GM19455 (cell line): ENCODE data around the gene ADGRG6.
"Not testable (repeated sequence)": the region's sequence is repeated elsewhere in the genome, so short reads cannot be mapped to it uniquely, and the experiment has no call there.

Experiments
- ATAC-seq: cut with Tn5 transposase; IDR thresholded peaks from one replicate; pipeline ENCODE4 v1.9.1; 2021; ENCODE audit not compliant: unreplicated experiment

The ADGRG6 gene

GRCh38 chr6:142301651-142302391, at the start of gene ADGRG6:
ADGRG6 (plus strand) TSS chr6:142302007; CDS start chr6:142302330, 323 bp downstream.
- peak; percentile 79 for ATAC-seq

- no peak for ATAC-seq
Observed at GRCh38 chr6:142254513-142254912, 47.3 kb upstream of the ADGRG6 start.

DNA sequence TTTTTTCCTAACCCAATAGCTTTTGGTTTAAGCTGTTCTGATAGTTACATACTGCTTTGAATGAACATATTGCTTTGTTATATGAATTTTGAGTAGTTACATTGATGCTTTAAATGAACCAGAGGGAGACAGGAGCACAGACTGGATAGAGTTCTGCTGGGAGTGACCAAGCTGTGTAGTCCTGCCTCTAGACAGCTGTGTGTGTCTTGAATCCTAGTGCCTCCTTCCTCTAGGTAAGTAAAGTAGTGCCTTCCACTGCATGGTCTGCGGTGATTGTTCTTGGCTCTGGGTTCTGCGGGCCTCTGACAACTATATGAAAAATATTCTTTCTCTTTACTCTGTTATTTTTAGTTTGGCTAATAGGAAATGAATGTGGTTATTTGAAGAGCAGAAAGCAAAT, 46.0 kb upstream of the ADGRG6 start:
- no peak for ATAC-seq

GRCh38 chr6:142258305-142258704, 43.5 kb upstream of the ADGRG6 start:
- no peak for ATAC-seq

DNA sequence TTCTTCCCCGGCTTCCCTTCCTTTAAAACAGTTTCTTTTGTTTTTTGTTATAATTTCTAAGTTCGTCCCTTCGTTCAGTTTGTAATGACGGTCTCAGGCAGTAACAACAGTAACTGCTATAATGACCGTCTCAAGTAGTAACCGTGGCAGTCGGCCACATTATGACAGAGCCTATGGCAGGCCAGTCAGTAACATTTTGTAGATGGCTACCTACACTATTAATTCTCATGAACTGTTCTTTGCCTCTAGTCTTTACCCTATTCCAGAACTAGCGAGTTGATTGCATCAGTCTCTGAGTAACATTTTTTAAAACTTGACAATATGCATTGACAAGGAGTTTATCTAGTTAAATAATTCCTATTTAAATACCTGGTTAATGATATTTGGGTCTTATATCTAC, 43.0 kb upstream of the ADGRG6 start:
- no peak for ATAC-seq

DNA sequence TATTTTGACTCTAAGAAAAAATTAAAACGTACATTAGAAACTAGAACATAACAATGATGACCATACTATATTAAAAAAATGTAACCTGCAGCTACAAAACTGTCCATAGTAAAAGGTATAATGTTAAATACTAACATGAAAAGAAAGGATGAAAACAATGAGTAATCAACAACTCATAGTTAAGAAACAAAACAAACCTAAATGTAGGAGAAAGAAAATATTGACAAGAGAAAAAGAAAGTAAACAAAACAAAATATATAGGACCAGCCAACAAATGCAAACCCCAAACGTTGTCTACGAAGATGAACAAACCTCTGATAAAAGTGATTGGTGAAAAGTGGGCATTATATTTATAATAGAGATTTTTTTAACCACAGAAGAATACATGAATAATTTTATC, 41.1 kb upstream of the ADGRG6 start:
- no peak for ATAC-seq

DNA sequence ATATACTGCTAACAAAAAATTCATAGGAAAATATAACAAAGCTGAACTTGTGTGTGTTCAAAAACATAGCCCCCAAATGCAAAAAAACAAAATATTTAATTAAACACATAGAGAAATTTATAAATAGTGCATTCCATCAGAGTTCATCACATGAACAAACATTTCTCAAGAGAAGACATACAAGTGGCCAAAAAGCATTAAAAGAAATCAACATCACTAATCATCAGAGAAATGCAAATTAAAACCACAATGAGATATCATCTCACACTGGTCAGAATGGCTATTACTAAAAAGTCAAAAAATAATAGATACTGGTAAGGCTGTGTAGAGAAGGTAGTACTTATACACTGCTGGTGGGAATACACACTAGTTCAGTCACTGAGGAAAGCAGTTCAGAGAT, 39.6 kb upstream of the ADGRG6 start:
- ATAC-seq: no peak

GRCh38 chr6:142265476-142265875, 36.3 kb upstream of the ADGRG6 start:
- ATAC-seq: no peak

DNA sequence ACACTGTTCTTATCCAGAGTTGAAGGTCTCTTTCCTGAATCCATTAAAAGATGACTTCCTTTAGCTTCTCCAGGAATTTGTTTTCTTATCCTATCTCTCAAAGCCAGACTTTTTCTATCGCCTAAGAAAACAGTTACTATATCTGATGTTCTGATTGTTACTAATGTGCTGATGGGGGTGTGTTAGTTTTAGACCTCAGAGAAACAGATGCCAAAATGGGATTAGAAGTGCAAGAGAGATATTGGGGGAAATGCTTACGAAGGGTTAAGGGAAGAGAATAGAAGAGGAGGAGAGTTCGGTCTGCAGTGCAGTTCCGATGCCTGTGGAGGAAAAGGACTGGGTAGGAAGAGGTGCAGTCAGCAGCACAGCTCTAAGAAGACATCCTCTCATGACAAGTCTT, 35.7 kb upstream of the ADGRG6 start:
- ATAC-seq: no peak

DNA sequence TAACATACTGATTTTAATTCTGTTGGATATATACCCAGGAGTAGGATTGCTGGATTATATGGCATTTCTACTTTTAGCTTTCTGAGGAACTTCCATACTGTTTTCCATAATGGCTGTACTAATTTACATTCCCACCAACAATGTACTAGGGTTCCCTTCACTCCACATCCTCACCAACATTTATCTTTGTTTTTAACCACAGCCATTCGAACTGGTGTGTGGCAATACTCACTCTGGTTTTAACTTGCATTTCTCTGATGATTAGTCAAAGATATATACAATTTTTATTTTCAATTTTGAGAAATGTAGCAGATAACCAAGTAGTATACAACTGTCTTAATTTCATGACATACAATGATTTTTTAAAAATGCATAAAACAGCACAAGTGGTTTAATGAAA, 30.3 kb upstream of the ADGRG6 start:
- ATAC-seq: no peak

- ATAC-seq: no peak
Observed at GRCh38 chr6:142274656-142275055, 27.2 kb upstream of the ADGRG6 start.

DNA sequence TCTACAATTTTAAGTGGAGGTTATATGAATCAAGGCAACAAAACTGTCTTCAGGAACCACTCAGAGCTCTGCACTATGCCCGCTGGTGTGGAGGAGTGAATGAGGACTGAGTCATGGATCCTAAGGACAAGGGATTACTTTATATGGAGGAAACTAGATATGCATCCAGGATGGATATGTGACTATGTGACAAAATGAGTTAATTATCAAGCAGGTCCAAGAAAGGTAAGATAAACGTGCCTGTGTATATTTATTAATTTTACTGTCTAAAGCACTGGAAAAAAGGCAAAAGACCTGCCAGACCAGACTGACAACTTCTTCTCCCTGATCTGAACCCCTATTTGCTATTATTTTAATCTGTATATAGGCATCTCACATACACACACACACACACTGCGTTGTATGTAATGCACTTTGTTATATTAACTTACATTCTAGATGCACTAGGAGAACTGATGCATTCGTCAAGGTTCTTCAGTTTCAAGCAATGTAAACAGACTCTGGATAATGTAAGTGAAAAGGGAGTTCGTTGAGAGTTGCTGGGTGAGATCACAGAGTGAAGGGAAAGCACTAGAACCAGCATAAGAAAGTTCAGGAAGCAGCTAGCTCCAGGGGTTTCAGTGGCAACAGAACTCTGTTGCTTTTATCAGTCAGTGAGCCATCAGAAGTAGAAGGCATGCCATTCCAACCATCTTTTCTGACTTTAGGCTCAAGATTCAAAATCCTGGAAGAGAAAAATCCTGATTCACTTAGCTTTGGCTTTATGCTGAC, 26.4 kb upstream of the ADGRG6 start:
- no peak for ATAC-seq

GRCh38 chr6:142276256-142276655, 25.6 kb upstream of the ADGRG6 start:
- no peak for ATAC-seq

DNA sequence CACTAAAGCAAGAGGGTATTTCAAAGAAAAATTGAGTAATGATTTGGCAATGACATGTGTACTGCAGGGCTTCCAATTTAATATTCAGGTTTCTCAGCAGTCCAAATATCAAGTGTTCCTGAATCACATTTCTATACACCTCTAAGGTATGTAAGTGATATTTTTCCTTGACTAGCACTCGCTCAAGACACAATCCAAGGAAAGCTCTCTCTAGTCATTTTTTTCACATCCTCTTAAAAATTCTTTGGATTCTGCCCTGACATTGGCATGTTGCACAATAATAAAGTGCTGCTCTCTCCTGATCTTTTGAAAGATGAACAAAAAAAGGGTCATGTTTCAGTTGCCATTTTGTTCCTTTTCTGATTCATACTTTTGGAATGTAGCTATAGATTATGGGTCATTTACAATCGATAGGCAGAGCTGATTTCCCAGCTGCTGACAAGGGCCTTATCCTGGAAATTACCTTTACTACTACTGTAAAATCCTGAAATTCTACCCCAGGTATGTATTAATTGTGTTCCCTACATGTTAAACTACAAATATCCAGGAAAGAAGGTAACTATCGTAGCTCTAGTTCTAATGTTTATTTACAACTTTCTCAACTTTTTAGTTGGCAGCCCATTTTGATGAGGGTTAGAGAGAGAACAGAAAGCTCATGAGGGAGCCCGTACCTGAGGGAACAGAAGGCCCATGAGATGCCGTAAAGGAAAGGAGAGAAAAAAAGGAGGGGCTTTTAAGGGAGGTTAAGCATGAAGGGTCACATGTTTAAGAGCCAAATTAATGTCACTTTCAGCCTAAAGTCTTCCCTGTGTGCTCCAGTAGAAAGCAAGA, 22.2 kb upstream of the ADGRG6 start:
- ATAC-seq: no peak

DNA sequence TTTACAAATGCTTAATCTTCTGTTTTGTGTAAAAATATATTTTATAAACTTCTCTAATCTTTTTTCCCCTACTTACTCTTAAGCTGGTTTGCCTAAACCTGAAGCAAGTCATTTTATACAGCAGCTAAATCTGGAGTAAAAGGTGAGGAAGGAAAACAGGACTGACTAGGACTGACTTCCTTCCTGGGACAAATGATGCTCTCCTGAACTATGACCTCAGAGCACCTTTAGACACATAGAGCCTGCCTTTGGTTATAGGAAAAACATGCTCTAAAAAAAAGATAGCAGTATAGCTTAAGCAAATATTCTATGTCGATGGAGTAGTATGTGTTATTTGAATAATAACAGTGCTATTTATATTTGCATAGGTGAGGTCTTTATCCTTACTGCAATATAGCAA, 21.5 kb upstream of the ADGRG6 start:
- no peak for ATAC-seq

GRCh38 chr6:142280927-142281326, 20.9 kb upstream of the ADGRG6 start:
- no peak for ATAC-seq

- not testable (repeated sequence) for ATAC-seq
Observed at GRCh38 chr6:142283138-142283537, 18.7 kb upstream of the ADGRG6 start.

GRCh38 chr6:142284419-142284818, 17.4 kb upstream of the ADGRG6 start:
- ATAC-seq: no peak

DNA sequence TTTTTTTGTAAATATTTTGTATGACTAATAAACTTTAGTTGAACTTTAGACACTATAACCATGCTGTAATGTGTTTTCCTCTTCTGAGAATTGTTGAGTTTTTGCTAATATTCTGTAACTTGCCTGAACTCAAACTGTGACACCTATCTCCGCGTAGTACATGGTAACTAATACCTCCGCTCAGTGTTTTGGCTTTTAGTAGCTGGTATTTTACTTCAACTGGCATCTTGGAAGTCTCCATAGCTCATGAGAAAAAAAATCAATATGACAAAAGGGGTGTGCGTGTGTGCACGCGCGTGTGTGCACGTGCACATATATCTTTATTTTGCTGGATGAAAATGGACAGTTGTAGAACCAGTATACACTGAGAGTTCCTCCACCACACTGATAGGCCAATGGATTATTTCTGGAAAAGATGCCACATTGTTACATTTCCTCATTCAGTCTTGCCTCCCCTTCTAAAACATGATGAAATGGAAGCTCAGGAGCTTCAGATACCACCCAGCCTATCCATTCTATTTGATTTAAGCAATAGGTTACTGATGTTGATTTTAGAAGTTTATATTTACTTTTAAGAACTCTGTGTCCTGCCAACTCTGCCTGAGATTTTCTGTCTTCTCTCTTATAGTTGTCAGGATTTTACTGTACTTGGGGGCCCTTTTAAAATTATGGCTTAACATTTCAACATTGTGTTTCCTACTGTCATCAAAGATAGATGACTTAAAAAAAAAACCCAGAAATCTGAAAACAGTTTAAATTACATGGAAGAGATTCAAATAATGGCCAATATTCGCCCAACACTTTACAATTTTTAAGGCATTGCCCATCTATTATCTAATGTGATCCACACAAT, 16.3 kb upstream of the ADGRG6 start:
- ATAC-seq: no peak

DNA sequence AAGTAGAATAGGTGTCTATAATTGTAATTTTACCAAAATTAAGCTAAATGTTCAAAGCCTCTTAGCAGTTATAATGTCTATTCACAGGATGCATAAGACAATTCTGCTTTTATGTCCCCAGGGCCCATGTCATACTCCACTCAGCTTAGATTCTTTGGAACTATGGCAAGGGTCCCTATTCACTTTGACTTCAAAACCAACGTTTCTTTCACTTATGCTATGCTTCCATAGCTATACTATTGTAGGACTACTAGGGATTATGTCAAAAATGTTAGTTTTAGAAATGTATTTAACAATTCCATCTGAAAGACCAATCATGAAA, 15.8 kb upstream of the ADGRG6 start:
- no peak for ATAC-seq

DNA sequence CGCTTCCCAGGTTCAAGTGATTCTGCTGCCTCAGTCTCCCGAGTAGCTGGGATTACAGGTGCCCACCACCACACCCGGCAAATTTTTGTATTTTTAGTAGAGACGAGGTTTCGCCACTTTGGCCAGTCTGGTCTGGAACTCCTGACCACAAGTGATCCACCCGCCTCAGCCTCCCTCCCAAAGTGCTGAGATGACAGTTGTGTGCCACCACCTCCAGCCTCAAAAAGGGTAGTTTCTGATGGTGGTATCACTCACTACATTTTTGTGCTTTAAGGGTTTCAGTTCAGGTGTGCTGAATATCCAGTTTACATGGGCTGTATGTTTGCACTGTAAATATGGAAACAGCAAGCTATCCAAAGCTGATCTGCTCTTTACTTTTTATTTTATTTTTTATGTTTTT, 12.1 kb upstream of the ADGRG6 start:
- no peak for ATAC-seq
